Stimulated activated CD4-positive, alpha-beta T cell treated with anti-CD3 and anti-CD28 coated beads, Interleukin-12 subunit alpha, Interleukin-12 subunit beta, amount 100 ng/mL, for 48 hours (primary cell): ENCODE data around the gene B3GNT3.
"Not testable (repeated sequence)": the region's sequence is repeated elsewhere in the genome, so short reads cannot be mapped to it uniquely, and the experiment has no call there.

Experiments
- DNase-seq, 3 donors: peaks; one replicate each; pipeline ENCODE4 v3.0.0-alpha.2; 2020; ENCODE audit warnings: low read depth in 2 of 3, low spot score in 1 of 3

The B3GNT3 gene

GRCh38 chr19:17796838-17797423, 2.0 kb downstream of the B3GNT3 start:
- DNase-seq, result no peak

DNA sequence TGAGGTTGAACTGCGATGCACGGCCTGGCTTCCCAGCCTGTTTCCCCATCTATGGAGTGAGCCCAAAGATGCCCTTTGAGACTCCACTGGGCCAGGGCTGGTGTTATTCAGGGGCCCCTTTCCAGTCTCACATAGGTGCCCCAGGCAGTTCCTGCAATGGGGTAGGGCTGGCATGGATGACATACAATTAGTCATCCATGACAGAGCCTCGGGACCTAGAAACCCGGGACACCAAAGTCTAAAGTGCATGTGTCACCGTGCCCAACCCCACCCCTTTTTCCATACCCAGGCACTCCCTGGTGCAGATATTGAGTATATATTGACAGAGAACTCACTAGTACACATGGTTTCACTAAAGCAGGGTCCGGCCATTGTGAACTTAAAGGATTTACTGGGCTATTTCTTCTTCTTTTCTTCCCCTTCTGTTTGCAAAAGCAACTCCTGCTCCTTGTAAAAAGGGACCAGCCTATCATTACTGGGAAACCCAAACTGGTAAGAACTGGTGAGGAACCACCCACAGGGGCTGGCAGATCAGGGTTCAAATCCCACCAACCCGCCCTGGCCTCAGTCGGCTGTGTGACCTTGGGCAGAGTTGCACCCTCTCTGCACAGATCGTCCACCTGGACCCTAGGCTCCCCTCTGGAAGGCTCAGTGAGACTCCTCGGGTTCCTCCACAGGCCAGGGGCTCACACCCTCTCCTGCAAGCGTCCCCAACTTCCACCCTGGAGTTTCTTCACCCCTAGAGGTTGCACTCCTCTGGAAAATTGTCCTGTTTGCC, 2.7 kb downstream of the B3GNT3 start:
- DNase-seq, result peak; percentile 53 to 68 (median 66)

DNA sequence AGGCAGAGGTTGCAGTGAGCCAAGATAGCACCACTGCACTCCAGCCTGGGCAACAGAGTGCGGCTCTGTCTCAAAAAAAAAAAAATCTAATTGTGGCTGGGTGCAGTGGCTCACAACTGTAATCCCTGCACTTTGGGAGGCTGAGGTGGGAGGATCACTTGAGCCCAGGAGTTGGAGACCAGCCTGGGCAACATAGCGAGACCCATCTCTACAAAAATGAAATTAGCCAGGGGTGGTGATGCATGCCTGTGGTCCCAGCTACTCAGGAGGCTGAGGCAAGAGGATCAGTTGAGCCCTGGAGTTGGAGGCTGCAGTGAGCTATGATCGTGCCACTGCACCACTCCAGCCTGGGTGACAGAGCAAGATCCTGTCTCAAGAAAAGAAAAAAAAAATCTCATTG, 3.7 kb downstream of the B3GNT3 start:
- not testable (repeated sequence) for DNase-seq

- DNase-seq, result no peak
These were observed 7.4 kb downstream of the B3GNT3 start for GRCh38 chr19:17802137-17802858.

DNA sequence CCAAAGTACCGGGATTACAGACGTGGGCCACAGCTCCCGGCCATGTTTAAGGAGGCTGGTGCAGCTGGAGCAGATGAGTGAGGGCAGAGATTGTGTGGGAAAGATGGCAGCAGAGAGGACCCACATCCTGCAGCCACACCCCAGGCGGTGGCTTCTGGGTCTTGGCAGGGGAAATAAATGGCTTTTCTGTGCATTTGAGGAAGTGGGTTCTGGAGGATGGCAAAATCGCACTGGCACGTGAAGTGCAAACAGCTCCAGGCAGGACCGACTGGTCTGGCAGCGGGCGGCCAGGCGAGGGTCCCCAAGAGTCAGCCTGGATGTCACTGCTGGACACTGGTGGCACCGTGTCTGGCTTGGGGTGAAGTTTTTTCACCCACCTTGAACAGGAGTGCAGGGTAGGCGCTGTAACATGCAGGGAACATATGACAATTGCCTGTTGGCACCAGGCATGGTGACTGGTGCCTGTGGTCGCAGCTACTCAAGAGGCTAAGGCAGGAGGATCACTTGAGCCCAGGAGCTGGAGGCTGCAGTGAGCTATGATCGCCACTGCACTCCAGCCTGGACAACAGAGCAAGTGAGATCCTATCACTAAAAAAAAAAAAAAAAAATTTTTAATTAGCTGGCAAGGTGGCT, 8.4 kb downstream of the B3GNT3 start:
- DNase-seq, result no peak

GRCh38 chr19:17805427-17805826, 10.5 kb downstream of the B3GNT3 start:
- no peak for DNase-seq

GRCh38 chr19:17806945-17807344, 12.0 kb downstream of the B3GNT3 start:
- no peak for DNase-seq

- no peak for DNase-seq
These were observed 12.9 kb downstream of the B3GNT3 start for GRCh38 chr19:17807731-17808316.

DNA sequence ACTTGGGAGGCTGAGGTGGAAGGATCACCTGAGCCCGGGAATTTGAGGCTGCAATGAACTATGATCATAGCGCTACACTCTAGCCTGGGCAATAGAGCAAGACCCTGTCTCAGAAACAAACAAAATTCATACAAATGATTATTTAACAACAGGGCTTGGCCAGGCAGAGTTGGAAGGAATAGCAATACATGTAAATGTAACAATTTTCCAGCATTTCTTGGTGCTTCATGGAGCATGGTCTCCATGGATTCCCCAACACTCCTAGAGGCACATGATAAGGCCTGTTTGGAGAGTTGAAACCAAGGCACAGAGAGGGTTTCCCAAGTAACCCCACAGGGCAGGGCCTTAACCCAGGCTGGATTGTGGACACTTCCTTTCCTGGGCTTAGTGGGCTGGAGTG, 16.2 kb downstream of the B3GNT3 start:
- no peak for DNase-seq

GRCh38 chr19:17811681-17812080, 16.7 kb downstream of the B3GNT3 start:
- no peak for DNase-seq

DNA sequence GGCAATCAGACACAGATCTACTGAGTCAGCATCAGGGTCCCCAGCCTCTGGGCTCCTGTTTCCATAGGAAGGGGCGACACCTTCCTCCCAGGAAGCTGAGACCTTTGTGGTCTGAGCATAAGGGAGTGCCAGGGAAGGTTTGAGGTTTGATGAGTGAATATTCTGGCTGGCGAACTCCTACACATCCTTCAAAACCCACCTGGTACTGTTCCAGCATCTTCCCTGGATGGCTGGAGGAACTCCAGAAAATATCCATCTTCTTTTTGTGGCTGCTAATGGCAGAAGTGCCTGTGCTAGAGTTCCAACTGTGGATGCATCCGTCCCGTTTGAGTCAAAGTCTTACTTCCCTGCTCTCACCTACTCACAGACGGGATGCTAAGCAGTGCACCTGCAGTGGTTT, 17.2 kb downstream of the B3GNT3 start:
- no peak for DNase-seq

DNA sequence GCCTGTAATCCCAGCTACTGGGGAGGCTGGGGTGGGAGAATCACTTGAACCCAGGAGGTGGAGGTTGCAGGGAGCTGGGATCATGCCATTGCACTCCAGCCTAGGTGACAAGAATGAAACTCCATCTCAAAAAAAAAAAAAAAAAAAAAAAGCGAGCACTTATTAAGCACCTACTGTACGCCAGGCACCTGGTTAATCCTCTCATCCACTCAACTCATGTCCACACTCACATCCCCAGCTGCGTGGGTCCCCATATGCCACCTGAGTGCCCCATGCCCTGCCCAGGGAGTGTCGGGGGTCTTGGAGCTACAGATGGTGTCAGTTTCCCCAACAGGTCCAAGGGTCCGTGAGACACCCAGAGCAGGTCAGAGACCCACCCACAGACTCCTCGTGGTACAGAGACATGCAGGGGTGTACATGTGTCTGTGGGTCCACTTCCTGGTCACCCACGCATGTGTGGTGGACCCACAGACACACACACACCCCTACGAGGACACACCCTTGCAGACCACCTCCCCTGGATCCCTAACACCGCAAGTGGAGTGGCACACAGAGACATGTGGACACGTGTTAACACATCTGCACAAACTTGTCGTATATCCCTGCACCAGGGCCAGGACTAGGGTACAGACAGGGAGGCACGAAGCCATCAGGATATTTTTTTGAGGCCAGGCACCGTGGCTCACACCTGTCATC, 22.9 kb downstream of the B3GNT3 start:
- no peak for DNase-seq

DNA sequence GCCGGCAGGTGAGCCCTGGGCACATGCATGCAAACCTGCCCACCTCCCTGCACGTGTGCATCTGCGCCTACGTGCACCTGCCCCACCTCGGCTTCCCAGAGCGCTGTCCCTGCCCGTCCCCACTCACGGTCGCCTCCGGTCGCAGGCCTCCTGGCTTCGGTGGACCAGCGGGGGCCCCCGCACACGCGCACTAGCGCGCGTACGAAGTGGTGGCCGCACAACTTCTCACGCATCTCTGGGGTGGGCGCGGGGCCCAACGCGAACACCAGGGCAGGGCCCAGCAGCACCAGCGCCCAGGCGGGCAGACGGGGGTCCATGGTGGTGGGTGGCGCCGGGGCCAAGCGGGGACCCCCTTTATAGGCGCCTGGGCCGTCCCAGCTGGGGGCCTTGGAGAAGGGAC, 26.3 kb downstream of the B3GNT3 start, which contains the start of gene INSL3:
TSS of gene INSL3 (minus strand) at position 330 of the 400 bp plus-strand sequence. CDS start at position 317, 13 bp downstream.
- no peak for DNase-seq

DNA sequence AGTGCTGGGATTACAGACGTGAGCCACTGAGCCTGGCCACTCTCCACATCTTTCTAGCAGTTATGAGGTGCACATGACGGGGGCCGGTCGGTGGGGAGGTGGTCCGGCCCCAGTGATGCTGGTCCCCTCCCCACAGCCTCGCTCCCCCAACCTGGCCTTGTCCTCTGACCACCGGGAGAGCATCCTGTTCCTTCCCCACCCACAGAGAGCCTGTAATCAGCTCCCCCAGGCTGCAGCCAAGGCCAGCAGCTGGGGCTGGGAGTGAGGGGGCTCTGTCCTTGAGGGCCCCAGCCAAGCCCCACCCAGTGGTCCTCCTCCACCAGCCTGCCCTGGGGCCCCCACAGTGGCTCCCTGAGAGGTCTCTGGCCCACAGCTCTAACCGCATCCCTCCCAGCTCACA, 29.4 kb downstream of the B3GNT3 start:
- DNase-seq, result no peak

DNA sequence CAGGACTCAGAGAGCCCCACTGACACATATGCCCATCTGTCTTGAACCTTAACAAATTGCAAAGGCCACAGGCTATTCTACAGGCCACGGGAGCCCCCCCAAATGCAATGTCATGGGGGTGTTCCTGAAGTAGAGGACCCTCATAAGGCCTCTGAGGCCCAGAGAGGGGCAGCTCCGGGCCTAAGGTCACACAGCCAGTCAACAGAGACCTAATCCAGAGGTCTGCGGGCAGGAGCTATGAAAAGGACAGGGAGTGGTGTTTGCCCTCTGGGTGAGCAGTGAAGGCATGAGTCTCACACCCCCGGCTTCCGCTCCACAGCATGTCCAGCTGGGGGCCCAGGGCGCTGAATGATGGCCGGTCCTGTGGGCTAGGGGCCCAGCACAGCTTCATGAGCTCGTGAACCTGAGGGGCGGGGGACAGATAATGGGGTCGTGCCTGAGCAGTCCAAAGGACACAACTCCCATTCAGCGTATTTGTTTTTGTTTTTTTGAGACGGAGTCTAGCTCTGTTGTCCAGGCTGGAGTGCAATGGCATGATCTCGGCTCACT, 31.6 kb downstream of the B3GNT3 start:
- no peak for DNase-seq

DNA sequence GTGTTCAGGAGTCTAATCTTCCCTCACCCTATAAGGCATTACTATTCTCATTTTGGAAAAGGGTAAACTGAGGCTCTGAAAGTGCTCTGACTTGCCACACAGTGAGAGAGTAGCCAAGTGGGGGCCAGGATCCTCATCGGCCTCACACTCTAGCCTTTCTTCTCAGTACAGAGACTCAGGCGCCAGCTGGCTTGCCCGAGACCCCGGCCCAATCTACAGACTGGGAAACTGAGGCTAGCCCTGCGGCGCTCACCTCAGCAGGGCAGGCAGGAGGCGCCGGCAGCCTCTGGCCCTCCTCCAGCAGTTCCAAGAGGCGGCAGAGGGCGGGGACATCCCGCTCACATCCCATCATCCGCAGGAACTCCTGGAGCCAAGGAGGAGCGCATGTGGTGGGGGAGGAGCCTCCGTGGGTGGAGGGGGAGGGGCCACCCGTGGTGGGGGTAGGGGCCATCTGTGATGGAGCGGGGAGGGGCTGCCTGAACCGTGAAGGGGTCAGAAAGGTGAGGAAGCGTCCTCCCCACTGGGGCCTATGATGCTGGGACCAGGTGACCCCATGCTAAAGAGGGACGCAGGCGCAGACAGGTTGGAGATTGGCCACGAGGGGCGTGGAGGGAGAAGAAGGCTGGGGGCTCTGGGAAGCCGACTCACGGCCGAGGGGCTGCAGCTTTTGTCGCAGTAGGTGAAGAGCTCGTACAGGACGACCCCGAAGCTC, 35.1 kb downstream of the B3GNT3 start:
- DNase-seq, result no peak

DNA sequence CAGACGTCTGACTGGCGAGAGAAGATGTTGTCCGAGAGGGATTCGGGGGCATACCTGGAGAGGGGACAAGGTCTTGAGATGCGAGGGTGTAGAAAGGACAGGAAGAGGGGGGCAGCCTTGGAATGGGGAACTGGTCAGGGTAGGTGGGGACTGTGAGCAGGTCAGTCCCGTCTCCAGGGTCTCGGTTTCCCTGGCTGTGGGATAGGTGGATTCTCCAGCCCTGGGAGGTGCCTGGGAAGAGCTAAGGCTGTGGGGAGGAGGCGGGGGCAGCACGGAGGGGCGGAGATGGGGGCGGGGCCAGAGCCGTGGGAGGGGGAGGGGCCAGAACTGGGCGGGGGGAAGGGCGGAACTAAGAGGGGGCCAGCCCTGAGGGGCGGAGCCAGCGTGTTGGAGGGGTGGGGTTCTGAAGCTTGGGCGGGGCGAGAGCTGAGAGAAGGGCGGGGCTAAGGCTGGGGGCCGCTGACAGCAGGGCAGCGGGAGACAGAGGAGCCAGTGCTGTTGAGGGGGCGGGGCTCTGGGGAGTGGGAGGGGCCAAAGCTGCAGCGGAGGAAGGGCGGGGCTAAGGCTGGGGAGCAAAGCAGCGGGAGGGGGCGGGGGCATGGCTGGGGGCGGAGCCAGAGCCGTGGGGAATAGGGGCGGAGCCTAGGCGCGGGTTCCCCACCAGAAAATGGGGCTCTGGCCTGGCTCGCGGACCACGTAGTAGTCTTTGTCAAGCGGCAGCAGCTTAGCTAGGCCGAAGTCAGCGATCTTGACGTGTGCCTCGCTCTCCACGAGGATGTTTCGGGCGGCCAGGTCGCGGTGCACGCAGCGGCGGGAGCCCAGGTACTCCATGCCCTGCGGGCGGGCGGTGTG, 35.9 kb downstream of the B3GNT3 start:
- DNase-seq, result peak; percentile 55 to 73 (median 60)

GRCh38 chr19:17831419-17831888, 36.5 kb downstream of the B3GNT3 start:
- no peak for DNase-seq
